GM12875 (cell line): ENCODE results near the gene PPIF.

Source experiments
- H3K4me3 ChIP-seq: one replicate; pipeline ENCODE4 v1.5.1; 2011; ENCODE audit warnings: low read depth, low read length, control low read depth
- TF ChIP-seq, protein P1 (sequence below): IDR thresholded peaks from 2 replicates; pipeline ENCODE4 v1.5.1; 2011; ENCODE audit warnings: low read depth, mild to moderate bottlenecking, control low read depth, inconsistent platforms, low read length, moderate library complexity, borderline replicate concordance; ENCODE audit not compliant: insufficient read depth

Gene PPIF

GRCh38 chr10:79326361-79327089, 20.7 kb upstream of the PPIF start:
- no peak overlapping the region for H3K4me3 ChIP-seq
- TF ChIP-seq, protein P1, sequence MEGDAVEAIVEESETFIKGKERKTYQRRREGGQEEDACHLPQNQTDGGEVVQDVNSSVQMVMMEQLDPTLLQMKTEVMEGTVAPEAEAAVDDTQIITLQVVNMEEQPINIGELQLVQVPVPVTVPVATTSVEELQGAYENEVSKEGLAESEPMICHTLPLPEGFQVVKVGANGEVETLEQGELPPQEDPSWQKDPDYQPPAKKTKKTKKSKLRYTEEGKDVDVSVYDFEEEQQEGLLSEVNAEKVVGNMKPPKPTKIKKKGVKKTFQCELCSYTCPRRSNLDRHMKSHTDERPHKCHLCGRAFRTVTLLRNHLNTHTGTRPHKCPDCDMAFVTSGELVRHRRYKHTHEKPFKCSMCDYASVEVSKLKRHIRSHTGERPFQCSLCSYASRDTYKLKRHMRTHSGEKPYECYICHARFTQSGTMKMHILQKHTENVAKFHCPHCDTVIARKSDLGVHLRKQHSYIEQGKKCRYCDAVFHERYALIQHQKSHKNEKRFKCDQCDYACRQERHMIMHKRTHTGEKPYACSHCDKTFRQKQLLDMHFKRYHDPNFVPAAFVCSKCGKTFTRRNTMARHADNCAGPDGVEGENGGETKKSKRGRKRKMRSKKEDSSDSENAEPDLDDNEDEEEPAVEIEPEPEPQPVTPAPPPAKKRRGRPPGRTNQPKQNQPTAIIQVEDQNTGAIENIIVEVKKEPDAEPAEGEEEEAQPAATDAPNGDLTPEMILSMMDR: no peak

- TF ChIP-seq, protein P1: no peak
- no peak overlapping the region for H3K4me3 ChIP-seq
Observed at GRCh38 chr10:79327090-79327457, 20.2 kb upstream of the PPIF start.

- TF ChIP-seq, protein P1: no peak
- H3K4me3 ChIP-seq: no peak overlapping the region
Observed at GRCh38 chr10:79328147-79328701, 19.0 kb upstream of the PPIF start.

- TF ChIP-seq, protein P1: no peak
Observed at GRCh38 chr10:79328737-79329504, 18.3 kb upstream of the PPIF start.

DNA sequence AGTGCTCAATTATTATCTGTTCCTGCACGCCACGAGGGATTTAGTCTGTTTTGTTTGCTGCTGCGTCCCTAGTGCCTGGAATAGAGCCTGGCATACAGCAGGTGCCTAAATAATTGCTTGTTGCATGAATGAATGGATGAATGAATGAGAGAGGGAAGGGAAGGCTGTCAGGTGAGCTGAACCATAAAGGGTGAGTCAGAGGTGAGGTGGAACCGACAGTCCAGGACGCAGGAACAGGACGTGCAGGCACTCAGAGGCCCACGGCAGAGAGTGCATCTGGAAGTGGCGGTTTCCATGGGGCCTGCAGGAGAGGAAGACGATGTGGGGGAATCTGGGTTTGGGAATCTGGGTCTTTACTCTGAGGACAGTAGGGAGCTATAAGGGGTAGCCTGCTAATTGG, 17.7 kb upstream of the PPIF start:
- H3K4me3 ChIP-seq: no peak overlapping the region
- TF ChIP-seq, protein P1: no peak

More at GRCh38 chr10:79328737-79329504, 18.3 kb upstream of the PPIF start:
- H3K4me3 ChIP-seq: no peak overlapping the region

- TF ChIP-seq, protein P1: no peak
- H3K4me3 ChIP-seq: no peak overlapping the region
Observed at GRCh38 chr10:79331226-79331625, 16.0 kb upstream of the PPIF start.
